ENCODE data around the gene KLF3.

KLF3 gene

DNA sequence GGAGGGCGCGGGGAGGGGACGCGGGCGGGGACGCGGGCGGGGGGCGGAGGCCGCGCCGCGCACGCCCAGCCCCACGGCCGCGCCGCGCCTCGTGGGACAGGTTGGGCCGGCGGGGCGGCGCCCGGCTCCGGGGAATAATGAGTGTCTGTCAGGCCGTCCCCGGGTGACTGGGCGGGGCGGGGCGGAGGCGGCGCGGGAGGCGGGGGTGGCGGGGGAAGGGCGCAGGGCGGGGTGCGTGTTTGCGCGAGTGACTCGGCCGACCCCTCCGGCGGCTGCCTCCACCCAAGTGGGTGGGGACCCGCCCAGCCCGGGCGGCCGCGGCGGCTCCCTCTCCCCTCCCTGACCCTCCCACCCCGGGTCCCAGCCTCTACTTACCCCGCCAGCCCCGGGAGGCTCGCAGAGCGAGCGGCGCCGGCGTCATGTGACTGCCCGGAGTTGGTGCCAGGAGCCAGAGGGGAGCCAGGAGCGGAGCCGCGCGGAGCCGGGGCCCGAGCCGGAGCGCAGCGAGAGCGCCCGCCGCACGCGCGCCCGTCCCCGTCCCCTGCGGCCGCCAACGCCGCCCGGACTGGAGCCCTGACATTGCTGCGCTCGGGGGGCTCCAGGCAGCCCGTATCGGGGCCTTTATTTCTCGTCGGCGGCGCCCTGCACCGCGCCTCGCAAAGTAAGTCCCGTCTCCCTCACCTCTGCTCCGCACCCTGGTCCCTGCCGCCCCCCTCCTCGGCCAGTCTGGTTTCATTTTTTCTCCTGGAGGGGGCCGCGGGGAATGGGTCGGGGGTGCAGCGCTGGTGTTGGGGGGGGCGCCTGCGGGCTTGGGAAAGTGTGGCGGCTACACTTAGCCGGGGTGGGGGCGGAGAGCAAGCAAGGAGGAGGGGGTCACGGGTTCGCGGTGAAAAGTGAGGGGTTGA lies at the start of gene KLF3:
Gene KLF3, plus strand, starts transcription at position 399 of the 905 bp plus-strand sequence. CDS start 16,427 bp downstream, outside the sequence.
- peak; percentile 89 for DNase-seq (ENCODE audit: low spot score)
- TF ChIP-seq, protein P1, sequence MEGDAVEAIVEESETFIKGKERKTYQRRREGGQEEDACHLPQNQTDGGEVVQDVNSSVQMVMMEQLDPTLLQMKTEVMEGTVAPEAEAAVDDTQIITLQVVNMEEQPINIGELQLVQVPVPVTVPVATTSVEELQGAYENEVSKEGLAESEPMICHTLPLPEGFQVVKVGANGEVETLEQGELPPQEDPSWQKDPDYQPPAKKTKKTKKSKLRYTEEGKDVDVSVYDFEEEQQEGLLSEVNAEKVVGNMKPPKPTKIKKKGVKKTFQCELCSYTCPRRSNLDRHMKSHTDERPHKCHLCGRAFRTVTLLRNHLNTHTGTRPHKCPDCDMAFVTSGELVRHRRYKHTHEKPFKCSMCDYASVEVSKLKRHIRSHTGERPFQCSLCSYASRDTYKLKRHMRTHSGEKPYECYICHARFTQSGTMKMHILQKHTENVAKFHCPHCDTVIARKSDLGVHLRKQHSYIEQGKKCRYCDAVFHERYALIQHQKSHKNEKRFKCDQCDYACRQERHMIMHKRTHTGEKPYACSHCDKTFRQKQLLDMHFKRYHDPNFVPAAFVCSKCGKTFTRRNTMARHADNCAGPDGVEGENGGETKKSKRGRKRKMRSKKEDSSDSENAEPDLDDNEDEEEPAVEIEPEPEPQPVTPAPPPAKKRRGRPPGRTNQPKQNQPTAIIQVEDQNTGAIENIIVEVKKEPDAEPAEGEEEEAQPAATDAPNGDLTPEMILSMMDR (IDR thresholded peaks at IDR 0.05; ENCODE audit: borderline replicate concordance, control extremely low read depth, extremely low read depth, insufficient read depth, missing control alignments): no peak
- in situ Hi-C loops (cut with MboI; ENCODE audit: low sequenced_read_pairs, unreplicated experiment): no loop called here

DNA sequence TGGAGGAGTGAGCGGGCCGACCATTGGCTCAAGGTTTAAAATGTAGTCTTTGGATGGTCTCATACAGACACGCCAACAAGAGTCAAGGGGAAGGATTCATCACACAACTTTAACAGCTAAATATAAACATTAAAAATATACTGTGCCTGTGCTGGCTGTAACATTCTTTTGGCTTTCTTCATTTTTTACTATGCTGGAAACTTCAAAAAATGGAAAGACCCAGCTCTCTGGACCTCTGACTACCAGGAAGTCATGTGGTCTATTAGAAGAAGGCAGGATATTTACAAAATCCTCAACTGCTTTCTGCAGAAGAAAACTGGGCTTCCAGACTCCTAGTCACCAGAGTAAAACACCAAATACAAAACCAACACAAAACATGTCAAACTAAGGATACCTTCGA lies 49.8 kb upstream of the KLF3 start:
- in situ Hi-C loops (cut with MboI; ENCODE audit: low sequenced_read_pairs, unreplicated experiment): no loop called here
- no peak for DNase-seq (ENCODE audit: low spot score)
- TF ChIP-seq, protein P1 (IDR thresholded peaks at IDR 0.05; ENCODE audit: borderline replicate concordance, control extremely low read depth, extremely low read depth, insufficient read depth, missing control alignments): no peak

DNA sequence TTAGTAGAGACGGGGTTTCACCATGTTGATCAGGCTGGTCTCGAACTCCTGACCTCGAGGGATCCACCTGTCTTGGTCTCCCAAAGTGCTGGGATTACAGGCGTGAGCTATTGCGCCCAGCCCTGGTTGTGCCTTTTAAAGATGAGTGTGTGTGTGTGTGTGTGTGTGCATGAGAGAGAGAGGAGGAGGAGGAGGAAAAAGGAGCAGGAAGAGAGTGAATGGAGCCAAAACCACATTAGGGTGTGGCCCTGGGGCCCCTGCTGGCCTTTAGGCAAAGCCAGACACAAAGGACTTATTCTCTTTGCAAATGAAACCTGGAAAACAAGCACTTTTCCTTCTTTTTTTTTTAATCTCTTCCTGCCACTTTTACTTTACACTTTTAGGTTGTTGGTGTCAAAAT lies 48.2 kb upstream of the KLF3 start:
- DNase-seq (ENCODE audit: low spot score): no peak
- in situ Hi-C loops (cut with MboI; ENCODE audit: low sequenced_read_pairs, unreplicated experiment): no loop called here
- TF ChIP-seq, protein P1 (IDR thresholded peaks at IDR 0.05; ENCODE audit: borderline replicate concordance, control extremely low read depth, extremely low read depth, insufficient read depth, missing control alignments): no peak

DNA sequence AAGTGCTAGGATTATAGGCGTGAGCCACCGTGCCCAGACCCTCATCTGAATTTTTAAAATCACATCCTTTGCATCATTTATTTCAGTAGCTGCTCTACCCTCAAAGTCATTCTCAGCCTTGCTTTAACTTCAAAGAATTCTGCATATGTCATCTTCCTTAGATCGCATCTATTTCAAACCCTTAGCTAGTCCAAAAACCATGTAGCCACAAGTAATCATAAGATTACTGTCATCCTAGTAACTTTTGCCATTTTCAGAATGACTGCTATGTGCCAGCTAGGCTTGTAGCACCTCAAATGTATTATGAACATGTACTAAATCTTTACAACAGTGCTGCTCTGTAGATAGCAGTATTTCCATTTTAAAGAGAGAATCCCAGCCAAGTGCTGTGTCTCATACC lies 45.5 kb upstream of the KLF3 start:
- TF ChIP-seq, protein P1 (IDR thresholded peaks at IDR 0.05; ENCODE audit: borderline replicate concordance, control extremely low read depth, extremely low read depth, insufficient read depth, missing control alignments): no peak
- in situ Hi-C loops (cut with MboI; ENCODE audit: low sequenced_read_pairs, unreplicated experiment): no loop called here

DNA sequence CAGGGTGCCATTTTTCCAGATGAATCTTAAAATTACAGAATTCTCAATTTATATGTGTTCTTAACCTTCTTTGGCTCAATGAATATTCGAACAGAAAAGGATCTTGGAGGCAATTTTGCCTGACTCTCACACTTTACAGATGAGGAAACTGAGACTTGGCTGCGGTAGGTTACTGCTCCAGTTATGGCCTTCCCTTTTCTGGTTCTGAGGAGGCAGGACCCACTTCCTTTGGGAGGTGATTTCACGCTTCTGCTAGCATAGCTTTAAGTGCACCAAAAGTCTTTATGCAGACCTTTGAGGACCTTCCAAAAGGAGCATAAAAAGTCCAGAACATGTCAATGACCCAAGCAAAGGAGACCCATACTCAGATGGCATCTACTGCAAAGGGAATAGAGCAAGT lies 44.7 kb upstream of the KLF3 start:
- no peak for DNase-seq (ENCODE audit: low spot score)
- TF ChIP-seq, protein P1 (IDR thresholded peaks at IDR 0.05; ENCODE audit: borderline replicate concordance, control extremely low read depth, extremely low read depth, insufficient read depth, missing control alignments): no peak
- in situ Hi-C loops (cut with MboI; ENCODE audit: low sequenced_read_pairs, unreplicated experiment): no loop called here

More for the DNA sequence above, 45.5 kb upstream of the KLF3 start:
- no peak for DNase-seq (ENCODE audit: low spot score)

DNA sequence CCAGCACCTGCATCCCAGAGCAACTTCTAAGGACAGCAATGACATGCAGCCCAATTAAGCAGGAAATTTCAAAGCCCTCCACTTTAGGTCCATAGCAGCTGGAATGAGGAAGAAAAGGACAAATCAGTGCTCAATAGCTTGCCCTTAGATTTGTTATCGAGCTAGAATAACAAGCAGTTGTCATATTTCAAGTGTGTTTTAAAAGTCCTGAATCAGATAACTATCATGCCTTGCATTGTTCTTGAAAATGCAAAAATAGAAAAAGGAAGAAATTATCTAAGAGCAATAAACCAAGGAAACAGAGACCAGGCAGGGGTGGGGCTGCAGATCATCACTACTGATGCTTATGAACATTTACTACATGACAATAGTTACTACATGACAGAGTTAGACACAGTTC lies 43.9 kb upstream of the KLF3 start:
- in situ Hi-C loops (cut with MboI; ENCODE audit: low sequenced_read_pairs, unreplicated experiment): no loop called here
- no peak for DNase-seq (ENCODE audit: low spot score)
- TF ChIP-seq, protein P1 (IDR thresholded peaks at IDR 0.05; ENCODE audit: borderline replicate concordance, control extremely low read depth, extremely low read depth, insufficient read depth, missing control alignments): no peak

Measured in GM13976 (cell line).